IMR-90 (cell line): ENCODE data around the gene TRPV4. TPM values are rescaled to one million over a fixed set of nuclear protein-coding genes. Genes with fewer than 3 reads are reported as not detected.

Experiments used
- ATAC-seq: fragments of 200-7000 bp; cut with Tn5 transposase; 2 replicates; pipeline ENCODE4 v1.9.1; 2020; ENCODE audit warnings: low read depth, mild to moderate bottlenecking, moderate library complexity
- BruUV-seq: library from RNA; stranded (reverse); fragments of 400-500 nt; replicated peaks from 2 replicates; lab custom pipeline; 2021; lab: Mats Ljungman, UMichigan
- CTCF ChIA-PET: fragments of 300-600 bp; formaldehyde crosslinking; extraction: SDS; loops from one replicate; lab custom pipeline; 2021; ENCODE audit warnings: antibody characterized with exemption; lab: Yijun Ruan, JAX
- POLR2A ChIA-PET: fragments of 300-600 bp; sonication (Branson Sonifier 250); formaldehyde crosslinking; loops from one replicate; lab custom pipeline; 2022; ENCODE audit warnings: antibody characterized with exemption; ENCODE audit not compliant: unreplicated experiment; lab: Charles Lee
- DNase-seq: peaks from one replicate; pipeline ENCODE4 v3.0.0; 2013
- H2AFZ ChIP-seq: replicated peaks from 2 replicates; pipeline ENCODE3; 2013; ENCODE audit warnings: low read length, mild to moderate bottlenecking; ENCODE audit not compliant: poor library complexity
- H2AK5ac ChIP-seq: 2 replicates; pipeline ENCODE4 v1.6.1; 2013; ENCODE audit warnings: low read depth, low read length, inconsistent platforms
- H2AK9ac ChIP-seq: replicated peaks from 2 replicates; pipeline ENCODE3; 2013; ENCODE audit warnings: mild to moderate bottlenecking, low read depth, low read length, moderate library complexity; ENCODE audit not compliant: poor library complexity
- H2BK120ac ChIP-seq: 2 replicates; pipeline ENCODE4 v1.6.1; 2013; ENCODE audit warnings: low read depth, low read length, inconsistent platforms
- H2BK15ac ChIP-seq: 3 replicates; pipeline ENCODE4 v1.6.1; 2013; ENCODE audit warnings: low read depth, low read length, inconsistent platforms
- H2BK20ac ChIP-seq: 2 replicates; pipeline ENCODE4 v1.6.1; 2013; ENCODE audit warnings: low read depth, mild to moderate bottlenecking, inconsistent platforms, low read length, moderate library complexity
- H2BK5ac ChIP-seq: 2 replicates; pipeline ENCODE4 v1.6.1; 2013; ENCODE audit warnings: mild to moderate bottlenecking, low read depth, low read length, inconsistent platforms; ENCODE audit not compliant: poor library complexity, severe bottlenecking
- H3K14ac ChIP-seq: replicated peaks from 2 replicates; pipeline ENCODE4 v1.6.1; 2013; ENCODE audit warnings: low read depth, low read length, inconsistent platforms
- H3K18ac ChIP-seq: 2 replicates; pipeline ENCODE4 v1.6.1; 2013; ENCODE audit warnings: low read depth, low read length, control low read depth
- H3K23ac ChIP-seq: 2 replicates; pipeline ENCODE4 v1.6.1; 2013; ENCODE audit warnings: low read depth, low read length, inconsistent platforms
- H3K27ac ChIP-seq: 2 replicates; pipeline ENCODE4 v1.5.1; 2013; ENCODE audit warnings: mild to moderate bottlenecking, control low read depth, low read length; ENCODE audit not compliant: insufficient read depth
- H3K27me3 ChIP-seq: 2 replicates; pipeline ENCODE4 v1.6.1; 2013; ENCODE audit warnings: low read length; ENCODE audit not compliant: control insufficient read depth, insufficient read depth
- H3K36me3 ChIP-seq: 2 replicates; pipeline ENCODE4 v1.6.1; 2013; ENCODE audit warnings: low read length, mixed read lengths; ENCODE audit not compliant: control insufficient read depth, insufficient read depth
- H3K4ac ChIP-seq: 2 replicates; pipeline ENCODE4 v1.6.1; 2013; ENCODE audit warnings: low read depth, low read length, inconsistent platforms
- H3K4me1 ChIP-seq: 2 replicates; pipeline ENCODE4 v1.6.1; 2013; ENCODE audit warnings: low read length, mixed read lengths; ENCODE audit not compliant: control insufficient read depth, insufficient read depth
- H3K4me2 ChIP-seq: 2 replicates; pipeline ENCODE4 v1.6.1; 2013; ENCODE audit warnings: low read depth, mild to moderate bottlenecking, control low read depth, low read length, moderate library complexity
- H3K4me3 ChIP-seq: 2 replicates; pipeline ENCODE4 v1.5.1; 2013; ENCODE audit warnings: low read depth, mild to moderate bottlenecking, control low read depth, low read length, moderate library complexity; ENCODE audit not compliant: insufficient read depth
- H3K56ac ChIP-seq: 2 replicates; pipeline ENCODE4 v1.6.1; 2013; ENCODE audit warnings: low read length, inconsistent platforms; ENCODE audit not compliant: insufficient read depth; ENCODE audit errors: extremely low read depth
- H3K79me1 ChIP-seq, 2 experiments: 2 replicates each; pipeline ENCODE4 v1.6.1; 2013; ENCODE audit warnings: low read length in 2 of 2, inconsistent platforms in 1 of 2, low read depth in 1 of 2
- H3K9ac ChIP-seq: 2 replicates; pipeline ENCODE4 v1.6.1; 2013; ENCODE audit warnings: low read depth, low read length, control low read depth
- H3K9me1 ChIP-seq: 2 replicates; pipeline ENCODE4 v1.6.1; 2013; ENCODE audit warnings: low read length, inconsistent platforms; ENCODE audit not compliant: insufficient read depth
- H3K9me3 ChIP-seq: 2 replicates; pipeline ENCODE4 v1.6.1; 2013; ENCODE audit warnings: low read length; ENCODE audit not compliant: control insufficient read depth, insufficient read depth
- H4K20me1 ChIP-seq: 2 replicates; pipeline ENCODE4 v1.6.1; 2013; ENCODE audit warnings: low read length, inconsistent platforms; ENCODE audit not compliant: insufficient read depth
- H4K5ac ChIP-seq: 2 replicates; pipeline ENCODE4 v1.6.1; 2013; ENCODE audit warnings: mild to moderate bottlenecking, low read depth, low read length, control low read depth
- H4K8ac ChIP-seq, 2 experiments: 2 replicates each; pipeline ENCODE4 v1.6.1; 2013; ENCODE audit warnings: low read depth in 2 of 2, low read length in 2 of 2, control low read depth in 1 of 2, inconsistent platforms in 1 of 2
- H4K91ac ChIP-seq: 2 replicates; pipeline ENCODE4 v1.6.1; 2013; ENCODE audit warnings: low read depth, low read length, inconsistent platforms; ENCODE audit not compliant: insufficient read depth
- BHLHE40 ChIP-seq: fragments of 150-350 bp; IDR thresholded peaks from 2 replicates; pipeline ENCODE4 v1.6.1; 2016; ENCODE audit warnings: mild to moderate bottlenecking, low read depth, low read length
- CEBPB ChIP-seq: IDR thresholded peaks from 2 replicates; pipeline ENCODE4 v1.6.1; 2012; ENCODE audit warnings: low read depth, low read length, improper control_type of control experiment
- CHD1 ChIP-seq: IDR thresholded peaks from 2 replicates; pipeline ENCODE4 v1.6.1; 2012; ENCODE audit warnings: low read depth, low read length, improper control_type of control experiment
- FOS ChIP-seq: fragments of 150-350 bp; IDR thresholded peaks from 2 replicates; pipeline ENCODE4 v1.6.1; 2016; ENCODE audit warnings: low read depth, low read length
- MAZ ChIP-seq: IDR thresholded peaks from 2 replicates; pipeline ENCODE4 v1.6.1; 2012; ENCODE audit warnings: low read depth, mild to moderate bottlenecking, low read length, improper control_type of control experiment, moderate library complexity, borderline replicate concordance
- MXI1 ChIP-seq: IDR thresholded peaks from 2 replicates; pipeline ENCODE4 v1.6.1; 2012; ENCODE audit warnings: low read depth, mild to moderate bottlenecking, low read length, moderate library complexity, borderline replicate concordance
- RAD21 ChIP-seq: IDR thresholded peaks from 2 replicates; pipeline ENCODE4 v1.6.1; 2012; ENCODE audit warnings: low read length, improper control_type of control experiment
- RCOR1 ChIP-seq: IDR thresholded peaks from 2 replicates; pipeline ENCODE4 v1.6.1; 2012; ENCODE audit warnings: mild to moderate bottlenecking, low read length, improper control_type of control experiment; ENCODE audit not compliant: insufficient replicate concordance
- WGBS, 2 experiments: methylation state at CpG; one replicate each; pipeline versions ENCODE4 v1.1.5 to v1.1.7; 2013; ENCODE audit warnings: missing lambda C conversion rate in 2 of 2; ENCODE audit not compliant: insufficient read length in 1 of 2; ENCODE audit errors: extremely low coverage in 2 of 2; 5-methylcytosine and 5-hydroxymethylcytosine counted together
- dilution Hi-C: fragments of 300-500 bp; cut with HindIII; formaldehyde crosslinking; loops from one replicate; pipeline ENCODE4 v1.14.3; 2018; ENCODE audit warnings: low sequenced_read_pairs; ENCODE audit not compliant: unreplicated experiment
- in situ Hi-C: fragments of 300-500 bp; cut with MboI; formaldehyde crosslinking; loops from 3 replicates; pipeline ENCODE4 v1.14.3; 2019; ENCODE audit warnings: low sequenced_read_pairs, inconsistent platforms, mixed read lengths
- intact Hi-C: fragments of 100-400 bp; cut with micrococcal nuclease; formaldehyde crosslinking; loops from 2 replicates; pipeline ENCODE4 v1.10.0; 2022
- polyA plus RNA-seq, 3 experiments: library from polyadenylated mRNA; depleted of rRNA; stranded (reverse); fragments of >200 nt; gene quantifications; 2 replicates each; pipeline ENCODE4 v1.2.3, GENCODE V29; 2012; ENCODE audit warnings: low replicate concordance in 1 of 3
- total RNA-seq: library from RNA; depleted of rRNA; stranded (reverse); fragments of >200 nt; gene quantifications from 2 replicates; pipeline ENCODE4 v1.2.3, GENCODE V29; 2012

TRPV4 gene
- total and polyA plus RNA-seq, 2 of the 4 experiments (the other 2 are of a cell fraction), result 1.1 to 6.1 TPM

- TF ChIP-seq BHLHE40 (no peak), RAD21 (no peak), MXI1 (no peak), CHD1 (no peak), MAZ (no peak), CEBPB (no peak), FOS (no peak), RCOR1 (no peak)
- ChIA-PET CTCF (no interaction called here), POLR2A (no interaction called here)
- H3K9me1 ChIP-seq, result no peaks in the 10 kb centered on the region
- H3K36me3 ChIP-seq, result no peaks in the 10 kb centered on the region
- H4K8ac ChIP-seq, result no peak overlapping the region
- no peak overlapping the region for H3K23ac ChIP-seq
- no peak overlapping the region for H4K91ac ChIP-seq
- no peak for DNase-seq
- 10% methylated on average over 2 of the region's 13 CpGs; no CpG with 5 or more reads in 1 of the 2 experiments for WGBS, 2 experiments
- H2BK5ac ChIP-seq, result no peak overlapping the region
- H2BK15ac ChIP-seq, result no peak overlapping the region
- in situ Hi-C loops (no loop called here), dilution Hi-C loops (no loop called here), intact Hi-C loops (no loop called here)
- H3K4me3 ChIP-seq, result no peak overlapping the region
- H3K27ac ChIP-seq, result no peak overlapping the region
- no peak overlapping the region for H3K4me2 ChIP-seq
- no TSS peak for BruUV-seq
- H2AK9ac ChIP-seq, result no peak overlapping the region
- peaks cover 2% of the 10 kb centered on the region; the same call in 1 of the 2 replicates for H3K9me3 ChIP-seq
- no peak overlapping the region for H2AK5ac ChIP-seq
- no peaks in the 10 kb centered on the region for H3K4me1 ChIP-seq
- H2BK20ac ChIP-seq, result no peak overlapping the region
- no peaks in the 10 kb centered on the region for H3K79me1 ChIP-seq
- H4K20me1 ChIP-seq, result no peaks in the 10 kb centered on the region
- H4K5ac ChIP-seq, result no peak overlapping the region
- no peak overlapping the region for H3K56ac ChIP-seq
- no peak overlapping the region for H3K18ac ChIP-seq
- no peak overlapping the region for H2BK120ac ChIP-seq
- H2AFZ ChIP-seq, result no peak overlapping the region
- H3K14ac ChIP-seq, result no peak overlapping the region
- no peak for ATAC-seq
- H3K4ac ChIP-seq, result no peak overlapping the region
- no peak overlapping the region for H3K9ac ChIP-seq
- H3K27me3 ChIP-seq, result peaks cover 23% of the 10 kb centered on the region; the same call in 1 of the 2 replicates
Observed at GRCh38 chr12:109759595-109759994, 73.6 kb downstream of the TRPV4 start.
